H1 (cell line): ENCODE results near the gene MARCHF3. TPM values are rescaled to one million over a fixed set of nuclear protein-coding genes. Genes with fewer than 3 reads are reported as not detected.

Source experiments
- CTBP2 ChIP-seq: IDR thresholded peaks from 2 replicates; pipeline ENCODE4 v1.7.0; 2011; ENCODE audit warnings: borderline replicate concordance, mild to moderate bottlenecking, moderate library complexity, mixed read lengths, low read length; ENCODE audit not compliant: insufficient read depth, insufficient read length
- SP2 ChIP-seq: IDR thresholded peaks from 2 replicates; pipeline ENCODE4 v1.6.1; 2012; ENCODE audit warnings: mild to moderate bottlenecking, low read length, inconsistent platforms
- TBP ChIP-seq: IDR thresholded peaks from 2 replicates; pipeline ENCODE4 v1.6.1; 2011; ENCODE audit warnings: low read depth, low read length, improper control_type of control experiment
- TEAD4 ChIP-seq: IDR thresholded peaks from 2 replicates; pipeline ENCODE4 v1.6.1; 2012; ENCODE audit warnings: low read depth, low read length, inconsistent platforms, mixed read lengths
- polyA plus RNA-seq, 7 experiments: library from polyadenylated mRNA; depleted of rRNA in 3 of 7; stranded (reverse) in 5 of 7; unstranded in 2 of 7; fragments of >200 nt in 5 of 7; fragments of 200-250 nt in 2 of 7; gene quantifications; 1 replicate in 5 of 7; 2 replicates in 1 of 7; 4 replicates in 1 of 7; pipeline versions ENCODE4 v1.2.1 to v1.2.3, GENCODE V29; 2011 to 2013; ENCODE audit warnings: missing spikeins in 2 of 7, mixed read lengths in 2 of 7
- total RNA-seq: library from RNA; stranded (reverse); fragmentation: NEBNext Ultra II Directional; extraction: Animal tissue kit (Norgen Biotek cat#: 25700); gene quantifications from 2 replicates; pipeline ENCODE4 v1.2.1, GENCODE V29; 2021
- TF ChIP-seq, protein P1 (sequence below): fragments of 300-600 bp; sonication (generic); IDR thresholded peaks from 2 replicates; pipeline ENCODE4 v1.7.1; 2012; ENCODE audit warnings: low read length, moderate library complexity, mild to moderate bottlenecking, inconsistent platforms; ENCODE audit not compliant: insufficient replicate concordance

MARCHF3 gene
- total and polyA plus RNA-seq, 2 of the 8 experiments (the other 6 are each of a cell fraction or from before 2014, with no cell fraction given), result 12.0 to 16.9 TPM

DNA sequence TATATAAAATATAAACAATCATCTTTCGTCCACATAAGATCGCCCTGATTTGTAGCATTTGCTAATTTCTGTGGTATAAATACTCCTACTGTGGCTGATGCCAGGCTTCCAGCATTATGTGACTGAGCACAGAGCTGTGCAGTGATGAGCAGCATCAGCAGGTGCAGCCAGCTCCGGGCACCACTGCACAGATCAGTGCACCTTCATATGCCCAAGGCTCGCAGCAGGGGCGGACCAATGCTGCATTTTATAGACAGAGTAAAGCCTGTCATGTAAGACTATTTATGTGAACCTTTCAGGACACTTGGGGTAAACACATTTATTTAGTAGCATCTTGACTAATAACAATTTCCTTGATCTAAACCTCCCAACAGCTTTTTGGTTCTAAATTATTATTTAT lies 200.3 kb downstream of the MARCHF3 start (continued):
- TF ChIP-seq SP2 (no peak), CTBP2 (no peak), TEAD4 (no peak), TBP (no peak)
- TF ChIP-seq, protein P1, sequence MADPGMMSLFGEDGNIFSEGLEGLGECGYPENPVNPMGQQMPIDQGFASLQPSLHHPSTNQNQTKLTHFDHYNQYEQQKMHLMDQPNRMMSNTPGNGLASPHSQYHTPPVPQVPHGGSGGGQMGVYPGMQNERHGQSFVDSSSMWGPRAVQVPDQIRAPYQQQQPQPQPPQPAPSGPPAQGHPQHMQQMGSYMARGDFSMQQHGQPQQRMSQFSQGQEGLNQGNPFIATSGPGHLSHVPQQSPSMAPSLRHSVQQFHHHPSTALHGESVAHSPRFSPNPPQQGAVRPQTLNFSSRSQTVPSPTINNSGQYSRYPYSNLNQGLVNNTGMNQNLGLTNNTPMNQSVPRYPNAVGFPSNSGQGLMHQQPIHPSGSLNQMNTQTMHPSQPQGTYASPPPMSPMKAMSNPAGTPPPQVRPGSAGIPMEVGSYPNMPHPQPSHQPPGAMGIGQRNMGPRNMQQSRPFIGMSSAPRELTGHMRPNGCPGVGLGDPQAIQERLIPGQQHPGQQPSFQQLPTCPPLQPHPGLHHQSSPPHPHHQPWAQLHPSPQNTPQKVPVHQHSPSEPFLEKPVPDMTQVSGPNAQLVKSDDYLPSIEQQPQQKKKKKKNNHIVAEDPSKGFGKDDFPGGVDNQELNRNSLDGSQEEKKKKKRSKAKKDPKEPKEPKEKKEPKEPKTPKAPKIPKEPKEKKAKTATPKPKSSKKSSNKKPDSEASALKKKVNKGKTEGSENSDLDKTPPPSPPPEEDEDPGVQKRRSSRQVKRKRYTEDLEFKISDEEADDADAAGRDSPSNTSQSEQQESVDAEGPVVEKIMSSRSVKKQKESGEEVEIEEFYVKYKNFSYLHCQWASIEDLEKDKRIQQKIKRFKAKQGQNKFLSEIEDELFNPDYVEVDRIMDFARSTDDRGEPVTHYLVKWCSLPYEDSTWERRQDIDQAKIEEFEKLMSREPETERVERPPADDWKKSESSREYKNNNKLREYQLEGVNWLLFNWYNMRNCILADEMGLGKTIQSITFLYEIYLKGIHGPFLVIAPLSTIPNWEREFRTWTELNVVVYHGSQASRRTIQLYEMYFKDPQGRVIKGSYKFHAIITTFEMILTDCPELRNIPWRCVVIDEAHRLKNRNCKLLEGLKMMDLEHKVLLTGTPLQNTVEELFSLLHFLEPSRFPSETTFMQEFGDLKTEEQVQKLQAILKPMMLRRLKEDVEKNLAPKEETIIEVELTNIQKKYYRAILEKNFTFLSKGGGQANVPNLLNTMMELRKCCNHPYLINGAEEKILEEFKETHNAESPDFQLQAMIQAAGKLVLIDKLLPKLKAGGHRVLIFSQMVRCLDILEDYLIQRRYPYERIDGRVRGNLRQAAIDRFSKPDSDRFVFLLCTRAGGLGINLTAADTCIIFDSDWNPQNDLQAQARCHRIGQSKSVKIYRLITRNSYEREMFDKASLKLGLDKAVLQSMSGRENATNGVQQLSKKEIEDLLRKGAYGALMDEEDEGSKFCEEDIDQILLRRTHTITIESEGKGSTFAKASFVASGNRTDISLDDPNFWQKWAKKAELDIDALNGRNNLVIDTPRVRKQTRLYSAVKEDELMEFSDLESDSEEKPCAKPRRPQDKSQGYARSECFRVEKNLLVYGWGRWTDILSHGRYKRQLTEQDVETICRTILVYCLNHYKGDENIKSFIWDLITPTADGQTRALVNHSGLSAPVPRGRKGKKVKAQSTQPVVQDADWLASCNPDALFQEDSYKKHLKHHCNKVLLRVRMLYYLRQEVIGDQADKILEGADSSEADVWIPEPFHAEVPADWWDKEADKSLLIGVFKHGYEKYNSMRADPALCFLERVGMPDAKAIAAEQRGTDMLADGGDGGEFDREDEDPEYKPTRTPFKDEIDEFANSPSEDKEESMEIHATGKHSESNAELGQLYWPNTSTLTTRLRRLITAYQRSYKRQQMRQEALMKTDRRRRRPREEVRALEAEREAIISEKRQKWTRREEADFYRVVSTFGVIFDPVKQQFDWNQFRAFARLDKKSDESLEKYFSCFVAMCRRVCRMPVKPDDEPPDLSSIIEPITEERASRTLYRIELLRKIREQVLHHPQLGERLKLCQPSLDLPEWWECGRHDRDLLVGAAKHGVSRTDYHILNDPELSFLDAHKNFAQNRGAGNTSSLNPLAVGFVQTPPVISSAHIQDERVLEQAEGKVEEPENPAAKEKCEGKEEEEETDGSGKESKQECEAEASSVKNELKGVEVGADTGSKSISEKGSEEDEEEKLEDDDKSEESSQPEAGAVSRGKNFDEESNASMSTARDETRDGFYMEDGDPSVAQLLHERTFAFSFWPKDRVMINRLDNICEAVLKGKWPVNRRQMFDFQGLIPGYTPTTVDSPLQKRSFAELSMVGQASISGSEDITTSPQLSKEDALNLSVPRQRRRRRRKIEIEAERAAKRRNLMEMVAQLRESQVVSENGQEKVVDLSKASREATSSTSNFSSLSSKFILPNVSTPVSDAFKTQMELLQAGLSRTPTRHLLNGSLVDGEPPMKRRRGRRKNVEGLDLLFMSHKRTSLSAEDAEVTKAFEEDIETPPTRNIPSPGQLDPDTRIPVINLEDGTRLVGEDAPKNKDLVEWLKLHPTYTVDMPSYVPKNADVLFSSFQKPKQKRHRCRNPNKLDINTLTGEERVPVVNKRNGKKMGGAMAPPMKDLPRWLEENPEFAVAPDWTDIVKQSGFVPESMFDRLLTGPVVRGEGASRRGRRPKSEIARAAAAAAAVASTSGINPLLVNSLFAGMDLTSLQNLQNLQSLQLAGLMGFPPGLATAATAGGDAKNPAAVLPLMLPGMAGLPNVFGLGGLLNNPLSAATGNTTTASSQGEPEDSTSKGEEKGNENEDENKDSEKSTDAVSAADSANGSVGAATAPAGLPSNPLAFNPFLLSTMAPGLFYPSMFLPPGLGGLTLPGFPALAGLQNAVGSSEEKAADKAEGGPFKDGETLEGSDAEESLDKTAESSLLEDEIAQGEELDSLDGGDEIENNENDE, result no peak
